COLO668 (cell line): ENCODE results near the gene CTAGE8.
"Not testable (repeated sequence)": the region's sequence is repeated elsewhere in the genome, so short reads cannot be mapped to it uniquely, and the experiment has no call there.

Source experiments
- DNase-seq: peaks from one replicate; lab custom pipeline; 2025; ENCODE audit not compliant: unreplicated experiment; lab: John Stamatoyannopoulos, UW

The CTAGE8 gene

GRCh38 chr7:144256112-144256511 is 13.0 kb downstream of the CTAGE8 start:
- DNase-seq: no peak

- DNase-seq: no peak
These were observed 13.6 kb downstream of the CTAGE8 start for GRCh38 chr7:144255471-144255897.

GRCh38 chr7:144252307-144252706 is 16.8 kb downstream of the CTAGE8 start:
- DNase-seq: not testable (repeated sequence)

DNA sequence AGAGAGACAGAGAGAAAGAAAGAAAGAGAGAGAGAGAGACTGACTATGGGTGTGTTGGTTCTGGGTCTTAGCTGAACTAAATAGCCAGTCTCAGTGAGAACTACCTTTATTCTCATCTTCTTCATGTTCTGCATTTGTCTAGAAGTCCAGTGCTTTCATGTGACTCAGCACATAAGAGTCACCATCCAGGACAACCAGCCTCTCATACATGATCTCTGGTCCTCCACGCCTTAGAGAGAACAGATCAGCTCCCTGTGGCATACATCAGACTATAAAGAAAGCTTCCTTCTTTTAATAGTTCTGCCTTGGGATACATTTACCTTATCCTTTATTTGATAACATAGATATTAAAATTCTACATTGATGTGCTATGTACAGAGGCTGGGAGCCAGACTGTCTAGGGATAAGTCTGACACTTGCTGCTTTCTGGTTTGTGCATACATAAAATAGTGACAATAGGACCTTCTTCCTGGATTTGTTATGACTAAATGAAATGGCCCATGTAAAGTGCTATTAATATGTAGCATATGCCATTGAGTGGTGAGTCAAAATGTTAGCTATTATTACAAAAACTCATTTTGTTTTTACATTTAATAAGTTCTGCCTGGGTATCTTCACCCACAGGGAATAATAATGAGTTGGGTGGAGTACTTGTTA is 21.3 kb downstream of the CTAGE8 start:
- DNase-seq: not testable (repeated sequence)

DNA sequence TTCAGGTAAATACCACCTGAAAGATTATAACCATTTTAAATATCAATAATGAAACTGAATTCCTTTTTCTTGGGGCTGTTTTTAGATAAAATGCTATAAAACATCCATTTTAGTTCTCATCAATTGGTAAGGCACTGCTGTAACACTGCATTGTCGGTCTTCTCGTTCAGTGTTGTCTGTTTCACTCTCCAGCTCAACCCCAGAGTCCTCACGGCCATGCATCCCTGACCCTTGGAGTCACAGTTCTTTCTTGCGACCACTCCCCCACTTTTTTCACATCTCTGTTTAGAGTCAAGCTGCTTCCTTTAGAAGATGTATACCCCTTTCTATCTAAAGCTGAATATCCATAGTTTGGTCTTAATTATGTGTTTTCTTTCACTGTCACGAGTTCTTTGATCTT is 22.1 kb downstream of the CTAGE8 start:
- not testable (repeated sequence) for DNase-seq

- not testable (repeated sequence) for DNase-seq
These were observed 23.7 kb downstream of the CTAGE8 start for GRCh38 chr7:144245372-144245771.

- not testable (repeated sequence) for DNase-seq
These were observed 29.7 kb downstream of the CTAGE8 start, which contains the start of gene OR2A42 for GRCh38 chr7:144239365-144239764. Gene OR2A42, minus strand, starts transcription at chr7:144239605. Its CDS starts 6,762 bp downstream, at chr7:144232843.

- DNase-seq: not testable (repeated sequence)
These were observed 30.5 kb downstream of the CTAGE8 start for GRCh38 chr7:144238530-144239082.

DNA sequence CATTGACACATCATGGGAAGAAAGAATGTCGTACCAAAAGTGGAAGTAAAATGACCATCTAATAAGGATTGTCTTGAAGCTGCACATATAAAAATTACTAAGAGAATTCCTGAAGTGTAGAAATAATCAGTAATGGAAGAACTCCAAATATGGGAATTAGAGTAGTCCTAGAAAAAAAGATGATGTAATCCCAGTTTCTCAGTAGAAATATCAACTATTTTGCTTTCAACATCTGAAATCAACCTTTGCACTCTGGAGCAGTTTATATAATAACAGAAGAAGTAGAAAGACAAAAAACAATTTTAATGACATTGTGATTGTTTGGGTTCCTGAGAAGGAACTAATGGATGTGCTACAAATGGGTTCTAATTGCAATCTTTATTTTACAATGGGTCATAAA is 36.0 kb downstream of the CTAGE8 start:
- DNase-seq: not testable (repeated sequence)

- not testable (repeated sequence) for DNase-seq
These were observed 38.1 kb downstream of the CTAGE8 start for GRCh38 chr7:144231027-144231426.

GRCh38 chr7:144228810-144229209 is 40.3 kb downstream of the CTAGE8 start:
- not testable (repeated sequence) for DNase-seq

GRCh38 chr7:144226866-144227265 is 42.2 kb downstream of the CTAGE8 start:
- DNase-seq: not testable (repeated sequence)

DNA sequence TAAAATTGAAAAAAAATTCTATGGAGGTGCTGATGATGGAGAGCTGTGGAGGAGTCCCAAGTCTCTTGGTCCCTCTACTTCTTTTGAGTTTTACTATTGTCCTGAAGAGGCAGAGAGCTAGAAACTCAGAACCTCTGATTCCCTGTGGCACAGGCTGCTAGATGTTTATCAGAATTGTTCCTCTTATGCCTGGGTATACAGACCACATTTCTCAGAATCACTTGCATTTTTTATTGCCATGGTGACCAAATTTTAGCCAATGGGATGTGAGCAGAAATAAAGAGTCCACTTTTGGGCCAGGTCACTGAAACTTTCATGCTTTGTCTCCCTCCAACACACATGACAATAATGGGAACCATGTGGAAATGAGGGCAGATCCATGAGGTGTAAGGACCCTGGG is 45.4 kb downstream of the CTAGE8 start:
- DNase-seq: not testable (repeated sequence)

DNA sequence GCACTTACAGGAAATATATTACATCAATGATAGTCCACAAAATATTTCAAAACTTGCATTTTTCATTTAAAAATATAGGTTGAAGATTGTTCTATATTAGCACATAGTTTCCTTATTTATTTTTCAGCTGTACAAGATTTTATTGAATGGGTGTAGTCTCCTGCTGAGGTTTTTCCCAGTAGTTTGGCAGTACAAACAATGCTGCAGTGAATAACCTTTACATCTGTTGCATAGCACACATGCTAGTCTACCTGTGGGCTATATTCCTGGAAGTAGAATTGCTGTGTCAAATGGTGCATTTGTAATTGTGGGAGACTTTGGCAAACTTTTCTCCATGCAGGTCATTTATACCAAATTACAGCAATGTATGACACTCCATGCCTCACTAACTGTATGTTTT is 48.6 kb downstream of the CTAGE8 start:
- DNase-seq: not testable (repeated sequence)

DNA sequence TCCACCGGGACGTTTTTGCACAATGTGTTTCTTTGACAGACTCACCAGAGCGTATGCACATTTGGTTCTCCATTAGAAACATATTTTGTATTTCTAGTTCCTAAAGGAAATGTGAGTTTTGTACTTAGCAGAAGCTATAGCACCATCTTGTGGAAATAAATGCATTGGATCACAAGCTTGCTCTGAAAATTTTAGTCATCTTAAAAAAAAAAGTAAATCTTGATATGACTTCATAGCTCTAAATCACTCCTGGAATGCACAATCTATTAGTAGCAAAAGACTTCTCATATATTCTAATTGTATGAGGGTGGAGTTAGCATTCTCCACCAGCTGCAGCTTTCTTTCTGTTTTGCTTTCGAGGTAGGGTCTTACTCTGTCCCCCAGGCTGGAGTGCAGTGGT is 49.9 kb downstream of the CTAGE8 start:
- not testable (repeated sequence) for DNase-seq

DNA sequence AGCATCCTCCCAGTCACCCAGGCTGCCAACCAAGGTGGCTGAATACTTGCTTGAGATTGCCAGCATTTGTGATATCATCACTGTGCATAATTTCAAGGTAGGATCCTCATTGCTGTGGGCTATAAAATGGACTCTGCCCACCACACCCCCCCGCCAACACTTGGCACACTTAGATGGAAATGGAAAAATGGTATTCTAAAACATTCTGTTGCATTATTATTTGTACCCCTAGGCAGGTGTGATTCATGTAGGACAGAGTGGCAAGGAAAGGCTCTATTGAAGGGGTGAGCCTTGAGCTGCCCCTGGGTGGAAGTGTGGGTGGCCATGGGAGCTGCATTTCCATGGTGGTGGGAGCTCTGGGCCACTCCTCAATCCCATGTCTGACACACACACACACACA is 50.5 kb downstream of the CTAGE8 start:
- not testable (repeated sequence) for DNase-seq

DNA sequence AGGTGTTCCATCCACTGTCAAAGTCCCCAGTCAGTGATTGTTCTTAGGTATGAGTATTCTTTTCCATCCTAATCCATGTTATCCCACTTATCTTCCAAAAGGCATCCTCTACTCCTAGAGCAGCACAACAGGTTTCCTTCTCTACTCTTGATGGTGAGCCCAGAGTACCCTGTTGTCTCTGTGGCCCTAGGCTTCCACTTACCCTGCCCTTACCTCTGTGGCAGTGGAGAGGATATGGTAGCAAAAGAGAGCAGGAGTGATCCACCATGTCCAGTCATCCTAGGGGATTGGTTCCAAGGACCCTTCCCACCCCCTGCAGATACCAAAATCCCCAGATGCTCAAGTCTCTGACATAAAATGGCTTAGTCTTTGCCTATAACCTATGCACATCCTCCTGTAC is 51.9 kb downstream of the CTAGE8 start:
- DNase-seq: not testable (repeated sequence)
